Esophagus squamous epithelium (tissue), 4 donors: Measurements from ENCODE around the gene SCAPER.

Experiments used
- POLR2A ChIP-seq, 4 donors: fragments of 450-650 bp; IDR thresholded peaks; one replicate each; pipeline ENCODE4 v1.6.1; 2017; ENCODE audit warnings: antibody characterized with exemption in 4 of 4, mild to moderate bottlenecking in 4 of 4, moderate library complexity in 3 of 4
- TF ChIP-seq, protein P1 (sequence below), 6 experiments: fragments of 450-650 bp in 4 of 6; fragments of 200-600 bp in 2 of 6; sonication (generic) in 2 of 6; IDR thresholded peaks; one replicate each; pipeline ENCODE4 v1.5.1; 2016 to 2019; ENCODE audit warnings: antibody characterized with exemption in 6 of 6, mild to moderate bottlenecking in 4 of 6, moderate library complexity in 4 of 6

DNA sequence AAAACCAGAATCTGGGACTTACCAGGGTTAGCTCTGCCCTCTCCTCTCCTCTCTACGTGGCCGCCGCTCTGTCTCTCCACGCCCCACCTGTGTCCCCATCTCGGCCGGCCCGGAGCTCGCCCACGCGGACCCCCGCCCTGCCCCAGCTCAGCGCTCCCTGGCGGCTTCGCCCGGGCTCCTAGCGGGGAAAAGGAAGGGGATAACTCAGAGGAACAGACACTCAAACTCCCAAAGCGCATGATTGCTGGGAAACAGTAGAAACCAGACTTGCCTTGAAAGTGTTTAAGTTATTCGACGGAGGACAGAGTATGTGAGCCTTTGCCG is 563.1 kb downstream of the SCAPER start:
- TF ChIP-seq, protein P1, sequence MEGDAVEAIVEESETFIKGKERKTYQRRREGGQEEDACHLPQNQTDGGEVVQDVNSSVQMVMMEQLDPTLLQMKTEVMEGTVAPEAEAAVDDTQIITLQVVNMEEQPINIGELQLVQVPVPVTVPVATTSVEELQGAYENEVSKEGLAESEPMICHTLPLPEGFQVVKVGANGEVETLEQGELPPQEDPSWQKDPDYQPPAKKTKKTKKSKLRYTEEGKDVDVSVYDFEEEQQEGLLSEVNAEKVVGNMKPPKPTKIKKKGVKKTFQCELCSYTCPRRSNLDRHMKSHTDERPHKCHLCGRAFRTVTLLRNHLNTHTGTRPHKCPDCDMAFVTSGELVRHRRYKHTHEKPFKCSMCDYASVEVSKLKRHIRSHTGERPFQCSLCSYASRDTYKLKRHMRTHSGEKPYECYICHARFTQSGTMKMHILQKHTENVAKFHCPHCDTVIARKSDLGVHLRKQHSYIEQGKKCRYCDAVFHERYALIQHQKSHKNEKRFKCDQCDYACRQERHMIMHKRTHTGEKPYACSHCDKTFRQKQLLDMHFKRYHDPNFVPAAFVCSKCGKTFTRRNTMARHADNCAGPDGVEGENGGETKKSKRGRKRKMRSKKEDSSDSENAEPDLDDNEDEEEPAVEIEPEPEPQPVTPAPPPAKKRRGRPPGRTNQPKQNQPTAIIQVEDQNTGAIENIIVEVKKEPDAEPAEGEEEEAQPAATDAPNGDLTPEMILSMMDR (IDR thresholded peaks at IDR 0.05): no peak
- no peak for TF ChIP-seq POLR2A (IDR thresholded peaks at IDR 0.05)
